SK-N-SH (cell line): Measurements from ENCODE around the gene CNOT4. TPM values are rescaled to one million over a fixed set of nuclear protein-coding genes. Genes with fewer than 3 reads are reported as not detected.

ENCODE experiments used
- CTCF ChIA-PET: fragments of 300-600, 350-600 bp; formaldehyde crosslinking; extraction: SDS; loops from one replicate; lab custom pipeline; 2021; lab: Yijun Ruan, JAX
- POLR2A ChIA-PET: fragments of 350-600 bp; sonication (Branson Sonifier 250); formaldehyde crosslinking; extraction: SDS; loops from one replicate; lab custom pipeline; 2020; ENCODE audit warnings: antibody characterized with exemption, inconsistent platforms; lab: Yijun Ruan, JAX
- DNase-seq: peaks from one replicate; pipeline ENCODE4 v3.0.0; 2012
- H2AFZ ChIP-seq: fragments of 200-600 bp; sonication (generic); 2 replicates; pipeline ENCODE4 v1.8.1; 2016; ENCODE audit warnings: antibody characterized with exemption, mild to moderate bottlenecking, low read depth
- H3F3A ChIP-seq: fragments of 200-600 bp; sonication (generic); replicated peaks from 2 replicates; pipeline ENCODE3; 2016; ENCODE audit warnings: antibody characterized with exemption, mild to moderate bottlenecking; ENCODE audit not compliant: insufficient read depth
- H3K27ac ChIP-seq, 2 experiments: fragments of 200-500 bp in 1 of 2; fragments of 200-600 bp in 1 of 2; sonication (Bioruptor generic) in 1 of 2; sonication (generic), shearing (Covaris generic) in 1 of 2; 2 replicates each; pipeline versions ENCODE4 v1.5.1 to v1.6.1; 2014 to 2016; ENCODE audit warnings: low read depth in 2 of 2, inconsistent platforms in 1 of 2, low read length in 1 of 2, mild to moderate bottlenecking in 1 of 2, mixed read lengths in 1 of 2
- H3K27me3 ChIP-seq: fragments of 200-600 bp; sonication (generic), shearing (Covaris generic); 2 replicates; pipeline ENCODE4 v1.6.1; 2016; ENCODE audit warnings: mixed run types; ENCODE audit not compliant: insufficient read depth
- H3K36me3 ChIP-seq, 2 experiments: fragments of 200-500 bp in 1 of 2; fragments of 200-600 bp in 1 of 2; sonication (Bioruptor generic) in 1 of 2; sonication (generic) in 1 of 2; replicated peaks in 1 of 2; 2 replicates each; pipeline versions ENCODE3 to v1.5.1; 2014 to 2016; ENCODE audit warnings: low read length in 1 of 2, mild to moderate bottlenecking in 1 of 2; ENCODE audit not compliant: insufficient read depth in 2 of 2, control insufficient read depth in 1 of 2
- H3K4me1 ChIP-seq, 2 experiments: fragments of 200-500 bp in 1 of 2; fragments of 200-600 bp in 1 of 2; sonication (Bioruptor generic) in 1 of 2; sonication (generic), shearing (Covaris generic) in 1 of 2; 2 replicates each; pipeline versions ENCODE4 v1.5.1 to v1.6.1; 2014 to 2016; ENCODE audit warnings: low read depth in 1 of 2, low read length in 1 of 2, mixed run types in 1 of 2; ENCODE audit not compliant: insufficient read depth in 2 of 2, control insufficient read depth in 1 of 2
- H3K4me2 ChIP-seq: fragments of 200-600 bp; sonication (generic), shearing (Covaris generic); 2 replicates; pipeline ENCODE4 v1.6.1; 2017; ENCODE audit warnings: mixed run types
- H3K4me3 ChIP-seq, 2 experiments: fragments of 200-500 bp in 1 of 2; fragments of 200-600 bp in 1 of 2; sonication (Bioruptor generic) in 1 of 2; sonication (generic), shearing (Covaris generic) in 1 of 2; 2 replicates each; pipeline versions ENCODE4 v1.5.1 to v1.8.1; 2014 to 2016; ENCODE audit warnings: low read depth in 2 of 2, inconsistent platforms in 1 of 2, low read length in 1 of 2, mild to moderate bottlenecking in 1 of 2, mixed read lengths in 1 of 2, moderate library complexity in 1 of 2
- H3K79me2 ChIP-seq: fragments of 200-600 bp; sonication (generic); 2 replicates; pipeline ENCODE4 v1.8.1; 2017; ENCODE audit warnings: mild to moderate bottlenecking; ENCODE audit not compliant: insufficient read depth
- H3K9ac ChIP-seq: fragments of 200-600 bp; sonication (generic); 2 replicates; pipeline ENCODE4 v1.6.1; 2017; ENCODE audit warnings: mixed run types
- H3K9me2 ChIP-seq: fragments of 200-600 bp; sonication (generic); 2 replicates; pipeline ENCODE4 v1.6.1; 2017; ENCODE audit warnings: mixed run types
- H3K9me3 ChIP-seq: fragments of 200-600 bp; sonication (generic); 2 replicates; pipeline ENCODE4 v1.6.1; 2017; ENCODE audit warnings: mixed run types, mild to moderate bottlenecking, moderate library complexity
- H4K20me1 ChIP-seq: fragments of 200-600 bp; sonication (generic); 2 replicates; pipeline ENCODE4 v1.6.1; 2017; ENCODE audit warnings: mild to moderate bottlenecking, mixed run types; ENCODE audit not compliant: insufficient read depth
- CHD2 ChIP-seq: fragments of 150-350 bp; IDR thresholded peaks from 2 replicates; pipeline ENCODE4 v1.6.1; 2018; ENCODE audit warnings: low read length; ENCODE audit not compliant: partially characterized antibody
- CTCF ChIP-seq: fragments of 200-600 bp; sonication (generic); IDR thresholded peaks from 2 replicates; pipeline ENCODE4 v1.6.1; 2017; ENCODE audit warnings: antibody characterized with exemption, mild to moderate bottlenecking, moderate library complexity
- FOXJ3 ChIP-seq: sonication (generic); formaldehyde crosslinking; IDR thresholded peaks from 2 replicates; pipeline ENCODE4 v1.5.1; 2020; ENCODE audit warnings: mild to moderate bottlenecking, missing genetic modification reagents
- GABPA ChIP-seq: IDR thresholded peaks from 2 replicates; pipeline ENCODE4 v1.4.0; 2012; ENCODE audit warnings: low read depth, mild to moderate bottlenecking
- POLR2AphosphoS5 ChIP-seq: IDR thresholded peaks from 2 replicates; pipeline ENCODE4 v1.6.1; 2012; ENCODE audit warnings: low read depth, low read length
- REST ChIP-seq: IDR thresholded peaks from 2 replicates; pipeline ENCODE4 v1.6.1; 2012; ENCODE audit warnings: mild to moderate bottlenecking, low read depth, low read length, moderate library complexity
- SMC3 ChIP-seq: IDR thresholded peaks from 2 replicates; pipeline ENCODE4 v1.6.1; 2012; ENCODE audit warnings: low read depth, low read length, improper control_type of control experiment
- TEAD4 ChIP-seq: IDR thresholded peaks from 2 replicates; pipeline ENCODE4 v1.4.0; 2012; ENCODE audit warnings: mild to moderate bottlenecking, borderline replicate concordance; ENCODE audit not compliant: insufficient read depth
- YY1 ChIP-seq: IDR thresholded peaks from 2 replicates; pipeline ENCODE4 v1.4.0; 2012; ENCODE audit warnings: low read depth, mild to moderate bottlenecking
- ZBTB33 ChIP-seq: IDR thresholded peaks from 2 replicates; pipeline ENCODE4 v1.4.0; 2012; ENCODE audit warnings: low read depth, borderline replicate concordance
- WGBS: methylation state at CpG from one replicate; pipeline ENCODE4 v1.1.6; 2017; ENCODE audit warnings: low lambda C conversion rate; 5-methylcytosine and 5-hydroxymethylcytosine counted together
- polyA plus RNA-seq, 3 experiments: library from polyadenylated mRNA; depleted of rRNA; stranded (reverse); fragments of >200 nt; gene quantifications; 2 replicates each; pipeline ENCODE4 v1.2.3, GENCODE V29; 2012

The CNOT4 gene
- polyA plus RNA-seq, 1 of the 3 experiments (the other 2 are of a cell fraction), result 8.0 TPM

GRCh38 chr7:135489791-135490190 lies 20.1 kb downstream of the CNOT4 start:
- Histone ChIP-seq H3K4me1 (peaks cover 0 to 6% of the 10 kb centered on the region in 2 experiments; a peak in 1 of 4 replicates), H3F3A (peaks cover 19% of the 10 kb centered on the region), H3K79me2 (peaks cover 94% of the 10 kb centered on the region), H3K4me2 (no peak overlapping the region), H3K4me3 (no peak overlapping the region), H3K36me3 (peaks cover 0 to under 1% of the 10 kb centered on the region in 2 experiments), H3K9ac (no peak overlapping the region), H3K27me3 (no peaks in the 10 kb centered on the region), H4K20me1 (peaks cover 50% of the 10 kb centered on the region), H3K9me2 (no peaks in the 10 kb centered on the region), H3K9me3 (no peaks in the 10 kb centered on the region), H3K27ac (no peak overlapping the region), H2AFZ (no peak overlapping the region)
- CTCF ChIA-PET, result no interaction called here
- 95% methylated on average over 3 of the region's 3 CpGs for WGBS
- no peak for DNase-seq
- TF ChIP-seq CHD2 (no peak), TEAD4 (no peak), FOXJ3 (no peak), YY1 (no peak), GABPA (no peak), SMC3 (no peak), ZBTB33 (no peak), REST (no peak), POLR2AphosphoS5 (no peak), CTCF (no peak)
- POLR2A ChIA-PET, result no interaction called here
